Endothelial cell of umbilical vein (primary cell): ENCODE data around the gene CTIF. TPM values are rescaled to one million over a fixed set of nuclear protein-coding genes. Genes with fewer than 3 reads are reported as not detected.

ENCODE experiments used
- BruUV-seq: library from RNA; stranded (reverse); fragments of 400-500 nt; replicated peaks from 2 replicates; lab custom pipeline; 2021; lab: Mats Ljungman, UMichigan
- CTCF ChIA-PET: fragments of 300-600, 350-600 bp; sonication (Branson Sonifier 250); formaldehyde crosslinking; loops from one replicate; lab custom pipeline; 2021; ENCODE audit warnings: antibody characterized with exemption, inconsistent platforms; lab: Charles Lee
- POLR2A ChIA-PET: fragments of 300-600, 350-600 bp; sonication (Branson Sonifier 250); formaldehyde crosslinking; loops from one replicate; lab custom pipeline; 2021; ENCODE audit warnings: antibody characterized with exemption, inconsistent platforms; lab: Charles Lee
- DNase-seq: peaks from one replicate; pipeline ENCODE4 v3.0.0-alpha.2; 2011; ENCODE audit warnings: low read depth, low spot score
- FAIRE-seq: peaks from 2 replicates; lab custom pipeline; 2011; peaks lifted over from hg19 to GRCh38; lab: Jason Lieb, UNC
- H2AFZ ChIP-seq: 2 replicates; pipeline ENCODE4 v1.6.0; 2012; ENCODE audit warnings: low read depth, low read length, control low read depth, inconsistent platforms
- H3K27ac ChIP-seq: 2 replicates; pipeline ENCODE4 v1.5.1; 2011; ENCODE audit warnings: low read depth, mild to moderate bottlenecking, control low read depth, low read length, moderate library complexity; ENCODE audit not compliant: insufficient read depth
- H3K27me3 ChIP-seq, 2 experiments: 2 replicates each; pipeline versions ENCODE4 v1.6.0 to v1.6.1; 2011; ENCODE audit warnings: low read length in 2 of 2, mixed read lengths in 1 of 2; ENCODE audit not compliant: control insufficient read depth in 2 of 2, insufficient read depth in 2 of 2
- H3K36me3 ChIP-seq, 2 experiments: 2 replicates in 1 of 2; 3 replicates in 1 of 2; pipeline ENCODE4 v1.5.1; 2011; ENCODE audit warnings: low read length in 2 of 2, mild to moderate bottlenecking in 1 of 2, moderate library complexity in 1 of 2; ENCODE audit not compliant: control insufficient read depth in 2 of 2, insufficient read depth in 2 of 2; ENCODE audit errors: extremely low read depth in 1 of 2
- H3K4me1 ChIP-seq: 3 replicates; pipeline ENCODE4 v1.5.1; 2011; ENCODE audit warnings: mild to moderate bottlenecking, low read length; ENCODE audit not compliant: control insufficient read depth, insufficient read depth; ENCODE audit errors: extremely low read depth
- H3K4me2 ChIP-seq: 2 replicates; pipeline ENCODE4 v1.6.1; 2011; ENCODE audit warnings: low read length, control low read depth, mixed read lengths; ENCODE audit not compliant: insufficient read depth
- H3K4me3 ChIP-seq, 3 experiments: fragments of 200-600 bp in 1 of 3; sonication (generic), shearing (Covaris generic) in 1 of 3; replicated peaks in 1 of 3; 2 replicates each; pipeline ENCODE4 v1.5.1; 2011 to 2016; ENCODE audit warnings: control low read depth in 3 of 3, low read length in 3 of 3, mild to moderate bottlenecking in 2 of 3, inconsistent platforms in 1 of 3, low read depth in 1 of 3, moderate library complexity in 1 of 3; ENCODE audit not compliant: insufficient read depth in 1 of 3
- H3K79me2 ChIP-seq: 2 replicates; pipeline ENCODE4 v1.6.0; 2012; ENCODE audit warnings: low read length, inconsistent platforms; ENCODE audit not compliant: control insufficient read depth, insufficient read depth
- H3K9ac ChIP-seq: replicated peaks from 2 replicates; pipeline ENCODE3; 2011; ENCODE audit warnings: low read length, control low read depth; ENCODE audit not compliant: insufficient read depth; ENCODE audit errors: extremely low read depth
- H3K9me1 ChIP-seq: replicated peaks from 3 replicates; pipeline ENCODE4 v1.6.0; 2011; ENCODE audit warnings: mild to moderate bottlenecking, low read length; ENCODE audit not compliant: control insufficient read depth, insufficient read depth; ENCODE audit errors: extremely low read depth
- H3K9me3 ChIP-seq: replicated peaks from 2 replicates; pipeline ENCODE4 v1.5.1; 2012; ENCODE audit warnings: low read length, inconsistent platforms; ENCODE audit not compliant: control insufficient read depth, insufficient read depth
- H4K20me1 ChIP-seq: replicated peaks from 2 replicates; pipeline ENCODE3; 2011; ENCODE audit warnings: mild to moderate bottlenecking, low read length; ENCODE audit not compliant: control insufficient read depth, insufficient read depth; ENCODE audit errors: extremely low read depth
- FOS ChIP-seq: IDR thresholded peaks from 2 replicates; pipeline ENCODE4 v1.6.1; 2011; ENCODE audit warnings: mild to moderate bottlenecking, low read length, moderate library complexity, borderline replicate concordance; ENCODE audit not compliant: insufficient read depth
- GATA2 ChIP-seq: IDR thresholded peaks from 2 replicates; pipeline ENCODE4 v1.7.0; 2011; ENCODE audit warnings: low read depth, mild to moderate bottlenecking, moderate library complexity, mixed read lengths, low read length; ENCODE audit not compliant: insufficient read length, insufficient read depth
- POLR2A ChIP-seq: IDR thresholded peaks from 2 replicates; pipeline ENCODE4 v1.6.1; 2012; ENCODE audit warnings: low read depth, mild to moderate bottlenecking, control low read depth, low read length
- POLR2AphosphoS5 ChIP-seq: IDR thresholded peaks from 2 replicates; pipeline ENCODE4 v1.6.1; 2012; ENCODE audit warnings: low read depth, mild to moderate bottlenecking, control low read depth, low read length, moderate library complexity; ENCODE audit not compliant: insufficient read depth
- dilution Hi-C: fragments of 300-500 bp; cut with MboI; formaldehyde crosslinking; loops from one replicate; pipeline ENCODE4 v1.15.0; 2019; ENCODE audit warnings: low sequenced_read_pairs; ENCODE audit not compliant: extremely low pct_ligation_motif_present
- intact Hi-C: fragments of 100-400 bp; cut with micrococcal nuclease; formaldehyde crosslinking; loops from one replicate; pipeline ENCODE4 v1.10.0; 2022
- polyA plus RNA-seq, 4 experiments: library from polyadenylated mRNA; depleted of rRNA in 3 of 4; stranded (reverse) in 3 of 4; unstranded in 1 of 4; fragments of >200 nt; gene quantifications; 2 replicates each; pipeline versions ENCODE4 v1.2.1 to v1.2.3, GENCODE V29; 2011 to 2012; ENCODE audit warnings: missing spikeins in 1 of 4
- total RNA-seq: library from RNA; stranded (reverse); gene quantifications from 2 replicates; pipeline ENCODE4 v1.2.3, GENCODE V29; 2021
- TF ChIP-seq, protein P1 (sequence below), 2 donors: IDR thresholded peaks; 1 replicate in 1 of 2; 2 replicates in 1 of 2; pipeline ENCODE4 v1.5.1; 2011; ENCODE audit warnings: low read length in 2 of 2, mild to moderate bottlenecking in 2 of 2, moderate library complexity in 2 of 2, control low read depth in 1 of 2, inconsistent platforms in 1 of 2, low read depth in 1 of 2; ENCODE audit not compliant: insufficient read depth in 1 of 2; ENCODE audit errors: extremely low read depth in 1 of 2
- TF ChIP-seq, protein P2 (sequence below): IDR thresholded peaks from 2 replicates; pipeline ENCODE4 v1.6.1; 2011; ENCODE audit not compliant: insufficient read depth, insufficient read length

Gene CTIF
- total and polyA plus RNA-seq, 2 donors (not counting 3 experiments of a cell fraction or from before 2014, with no cell fraction given), result 20.9 to 57.7 TPM

- no peak for FAIRE-seq
- no TSS peak for BruUV-seq
- H3K27ac ChIP-seq, result no peak overlapping the region
Observed at GRCh38 chr18:48675912-48676311, 137.1 kb downstream of the CTIF start.

More at GRCh38 chr18:48675912-48676311, 137.1 kb downstream of the CTIF start:
- DNase-seq, result no peak
- Histone ChIP-seq H3K36me3 (peaks cover 0 to 4% of the 10 kb centered on the region in 2 experiments), H3K9me1 (no peaks in the 10 kb centered on the region), H3K27me3 (no peaks in the 10 kb centered on the region), H3K4me1 (peaks cover 11% of the 10 kb centered on the region), H4K20me1 (no peaks in the 10 kb centered on the region), H3K9me3 (no peaks in the 10 kb centered on the region), H3K9ac (no peak overlapping the region), H3K4me3 (no peak overlapping the region), H2AFZ (no peak overlapping the region), H3K4me2 (no peak overlapping the region), H3K79me2 (no peaks in the 10 kb centered on the region)
- CTCF ChIA-PET, result interaction anchor here (0.6 to 3.0 kb wide), 9 partner anchors 36 to 1183 kb away, joined by 3 to 43 read pairs (median 3); no protein-coding TSS in a partner anchor
- dilution Hi-C loops (no loop called here), intact Hi-C loops (loop anchor here (1.0 to 5.0 kb wide), 9 partner anchors 33 to 771 kb away; no protein-coding TSS in a partner anchor)
- no peak for TF ChIP-seq POLR2A
- TF ChIP-seq POLR2AphosphoS5, result no peak
- no peak for TF ChIP-seq FOS
- no peak for TF ChIP-seq GATA2
- TF ChIP-seq, protein P1, sequence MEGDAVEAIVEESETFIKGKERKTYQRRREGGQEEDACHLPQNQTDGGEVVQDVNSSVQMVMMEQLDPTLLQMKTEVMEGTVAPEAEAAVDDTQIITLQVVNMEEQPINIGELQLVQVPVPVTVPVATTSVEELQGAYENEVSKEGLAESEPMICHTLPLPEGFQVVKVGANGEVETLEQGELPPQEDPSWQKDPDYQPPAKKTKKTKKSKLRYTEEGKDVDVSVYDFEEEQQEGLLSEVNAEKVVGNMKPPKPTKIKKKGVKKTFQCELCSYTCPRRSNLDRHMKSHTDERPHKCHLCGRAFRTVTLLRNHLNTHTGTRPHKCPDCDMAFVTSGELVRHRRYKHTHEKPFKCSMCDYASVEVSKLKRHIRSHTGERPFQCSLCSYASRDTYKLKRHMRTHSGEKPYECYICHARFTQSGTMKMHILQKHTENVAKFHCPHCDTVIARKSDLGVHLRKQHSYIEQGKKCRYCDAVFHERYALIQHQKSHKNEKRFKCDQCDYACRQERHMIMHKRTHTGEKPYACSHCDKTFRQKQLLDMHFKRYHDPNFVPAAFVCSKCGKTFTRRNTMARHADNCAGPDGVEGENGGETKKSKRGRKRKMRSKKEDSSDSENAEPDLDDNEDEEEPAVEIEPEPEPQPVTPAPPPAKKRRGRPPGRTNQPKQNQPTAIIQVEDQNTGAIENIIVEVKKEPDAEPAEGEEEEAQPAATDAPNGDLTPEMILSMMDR (IDR thresholded peaks at IDR 0.05; ENCODE audit: extremely low read depth in 1 of 2, insufficient read depth in 1 of 2, low read depth in 1 of 2, low read length in 2 of 2), result no peak
- TF ChIP-seq, protein P2, sequence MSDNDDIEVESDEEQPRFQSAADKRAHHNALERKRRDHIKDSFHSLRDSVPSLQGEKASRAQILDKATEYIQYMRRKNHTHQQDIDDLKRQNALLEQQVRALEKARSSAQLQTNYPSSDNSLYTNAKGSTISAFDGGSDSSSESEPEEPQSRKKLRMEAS, result no peak
- POLR2A ChIA-PET, result no interaction called here
